ENCODE data around the gene NOL12.
A peak's percentile ranks its signal among the peaks of the same experiment; 100 is the strongest.

NOL12 gene

GRCh38 chr22:37677493-37677974 is 8.6 kb upstream of the NOL12 start:
- H3K36me3 ChIP-seq (replicated peaks) = peaks cover 27% of the 10 kb centered on the region
- no peaks in the 10 kb centered on the region for H3K27me3 ChIP-seq (replicated peaks)
- peak overlapping the region; percentile 93 for H3K4me3 ChIP-seq (ENCODE audit: low read depth, low read length)
- DNase-seq = no peak
- TF ChIP-seq, protein P1, sequence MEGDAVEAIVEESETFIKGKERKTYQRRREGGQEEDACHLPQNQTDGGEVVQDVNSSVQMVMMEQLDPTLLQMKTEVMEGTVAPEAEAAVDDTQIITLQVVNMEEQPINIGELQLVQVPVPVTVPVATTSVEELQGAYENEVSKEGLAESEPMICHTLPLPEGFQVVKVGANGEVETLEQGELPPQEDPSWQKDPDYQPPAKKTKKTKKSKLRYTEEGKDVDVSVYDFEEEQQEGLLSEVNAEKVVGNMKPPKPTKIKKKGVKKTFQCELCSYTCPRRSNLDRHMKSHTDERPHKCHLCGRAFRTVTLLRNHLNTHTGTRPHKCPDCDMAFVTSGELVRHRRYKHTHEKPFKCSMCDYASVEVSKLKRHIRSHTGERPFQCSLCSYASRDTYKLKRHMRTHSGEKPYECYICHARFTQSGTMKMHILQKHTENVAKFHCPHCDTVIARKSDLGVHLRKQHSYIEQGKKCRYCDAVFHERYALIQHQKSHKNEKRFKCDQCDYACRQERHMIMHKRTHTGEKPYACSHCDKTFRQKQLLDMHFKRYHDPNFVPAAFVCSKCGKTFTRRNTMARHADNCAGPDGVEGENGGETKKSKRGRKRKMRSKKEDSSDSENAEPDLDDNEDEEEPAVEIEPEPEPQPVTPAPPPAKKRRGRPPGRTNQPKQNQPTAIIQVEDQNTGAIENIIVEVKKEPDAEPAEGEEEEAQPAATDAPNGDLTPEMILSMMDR (IDR thresholded peaks at IDR 0.05; ENCODE audit: low read depth, low read length, missing control alignments) = no peak
- peak overlapping the region; percentile 14 for H3K27ac ChIP-seq
- in situ Hi-C loops (cut with HindIII; ENCODE audit: low pct_ligation_motif_present, low sequenced_read_pairs) = no loop called here

DNA sequence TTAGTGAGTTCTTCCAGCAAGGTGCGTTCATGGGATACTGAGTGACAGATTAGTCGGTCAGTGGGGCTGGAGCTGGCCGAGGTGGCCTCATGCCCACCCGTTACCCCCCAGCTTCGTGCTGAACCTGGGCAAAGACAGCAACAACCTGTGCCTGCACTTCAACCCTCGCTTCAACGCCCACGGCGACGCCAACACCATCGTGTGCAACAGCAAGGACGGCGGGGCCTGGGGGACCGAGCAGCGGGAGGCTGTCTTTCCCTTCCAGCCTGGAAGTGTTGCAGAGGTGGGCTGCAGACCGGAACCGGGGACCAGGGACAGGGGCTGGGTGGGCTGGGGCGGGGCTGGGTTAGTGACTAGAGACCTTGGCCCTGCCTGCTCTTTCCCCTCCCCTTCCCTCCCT is 7.8 kb upstream of the NOL12 start:
- peak overlapping the region; percentile 93 for H3K4me3 ChIP-seq (ENCODE audit: low read depth, low read length)
- in situ Hi-C loops (cut with HindIII; ENCODE audit: low pct_ligation_motif_present, low sequenced_read_pairs) = no loop called here
- H3K27me3 ChIP-seq (replicated peaks) = no peaks in the 10 kb centered on the region
- TF ChIP-seq, protein P1 (IDR thresholded peaks at IDR 0.05; ENCODE audit: low read depth, low read length, missing control alignments) = no peak
- H3K27ac ChIP-seq = no peak overlapping the region
- H3K36me3 ChIP-seq (replicated peaks) = peaks cover 27% of the 10 kb centered on the region
- no peak for DNase-seq

GRCh38 chr22:37679670-37680069 is 6.5 kb upstream of the NOL12 start:
- DNase-seq = no peak
- H3K4me3 ChIP-seq (ENCODE audit: low read depth, low read length) = no peak overlapping the region
- peaks cover 27% of the 10 kb centered on the region for H3K36me3 ChIP-seq (replicated peaks)
- no peaks in the 10 kb centered on the region for H3K27me3 ChIP-seq (replicated peaks)
- TF ChIP-seq, protein P1 (IDR thresholded peaks at IDR 0.05; ENCODE audit: low read depth, low read length, missing control alignments) = no peak
- in situ Hi-C loops (cut with HindIII; ENCODE audit: low pct_ligation_motif_present, low sequenced_read_pairs) = no loop called here
- H3K27ac ChIP-seq = no peak overlapping the region

DNA sequence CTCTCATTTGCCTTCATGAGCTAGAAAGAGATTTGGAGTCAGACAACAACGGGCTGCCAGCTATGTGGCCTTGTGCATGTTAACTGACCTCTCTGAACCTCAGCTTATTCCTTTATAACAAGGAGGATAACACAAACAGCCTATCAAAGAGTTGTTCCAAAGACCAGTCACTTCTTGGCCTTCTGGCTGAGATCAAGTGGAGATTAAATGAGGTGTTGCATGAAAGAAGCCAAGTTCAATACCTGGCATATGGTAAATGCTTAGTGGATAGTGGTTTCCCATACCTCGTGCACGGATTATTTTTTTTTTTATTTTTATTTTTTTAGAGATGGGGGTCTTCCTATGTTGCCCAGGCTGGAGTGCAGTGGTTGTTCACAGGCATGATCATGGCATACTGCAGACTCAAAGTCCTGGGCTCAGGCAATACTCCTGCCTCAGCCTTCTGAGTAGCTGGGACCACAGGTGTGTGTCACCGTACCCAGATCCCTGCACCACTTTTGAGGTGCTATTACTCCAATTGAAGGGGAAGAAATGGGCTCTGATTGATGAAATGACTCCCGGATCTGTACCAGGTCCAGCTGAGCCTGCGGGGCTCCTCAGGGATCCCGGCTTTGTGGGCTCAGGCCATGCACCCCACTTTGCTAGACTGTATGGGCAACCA is 5.8 kb upstream of the NOL12 start:
- DNase-seq = no peak
- H3K4me3 ChIP-seq (ENCODE audit: low read depth, low read length) = no peak overlapping the region
- H3K27ac ChIP-seq = no peak overlapping the region
- H3K36me3 ChIP-seq (replicated peaks) = peaks cover 27% of the 10 kb centered on the region
- no peaks in the 10 kb centered on the region for H3K27me3 ChIP-seq (replicated peaks)
- in situ Hi-C loops (cut with HindIII; ENCODE audit: low pct_ligation_motif_present, low sequenced_read_pairs) = no loop called here
- TF ChIP-seq, protein P1 (IDR thresholded peaks at IDR 0.05; ENCODE audit: low read depth, low read length, missing control alignments) = no peak

- TF ChIP-seq, protein P1 (IDR thresholded peaks at IDR 0.05; ENCODE audit: low read depth, low read length, missing control alignments) = no peak
- Histone ChIP-seq H3K36me3 (replicated peaks) (peaks cover 27% of the 10 kb centered on the region), H3K4me3 (ENCODE audit: low read depth, low read length) (no peak overlapping the region), H3K27ac (peak overlapping the region; percentile 5), H3K27me3 (replicated peaks) (no peaks in the 10 kb centered on the region)
- in situ Hi-C loops (cut with HindIII; ENCODE audit: low pct_ligation_motif_present, low sequenced_read_pairs) = no loop called here
- DNase-seq = peak; percentile 37
Measured at GRCh38 chr22:37681001-37681424, 5.1 kb upstream of the NOL12 start.

All from brain microvascular endothelial cell (primary cell).